Activated naive CD4-positive, alpha-beta T cell treated with anti-CD3 and anti-CD28 coated beads, Interleukin-2, amount 10 ng/mL, durations not matched to agents 7 days and 5 days (primary cell): Measurements from ENCODE around the gene NT5DC4.

Experiments used
- CTCF ChIA-PET: fragments of 350-600 bp; sonication (Branson Sonifier 250); formaldehyde crosslinking; loops from one replicate; lab custom pipeline; 2021; ENCODE audit warnings: antibody characterized with exemption; lab: Charles Lee
- DNase-seq: peaks from one replicate; pipeline ENCODE4 v3.0.0-alpha.2; 2020
- H3K27ac Mint-ChIP-seq: one replicate; pipeline ENCODE4 v1.8.0; 2021; ENCODE audit warnings: mild to moderate bottlenecking, moderate library complexity, mixed read lengths
- H3K27me3 Mint-ChIP-seq: one replicate; pipeline ENCODE4 v1.8.0; 2021; ENCODE audit warnings: mild to moderate bottlenecking, mixed read lengths
- H3K36me3 Mint-ChIP-seq: one replicate; pipeline ENCODE4 v1.8.0; 2021; ENCODE audit warnings: mixed read lengths
- H3K4me1 Mint-ChIP-seq: one replicate; pipeline ENCODE4 v1.8.0; 2021; ENCODE audit warnings: mixed read lengths
- H3K4me3 Mint-ChIP-seq: one replicate; pipeline ENCODE4 v1.8.0; 2021; ENCODE audit warnings: mild to moderate bottlenecking, moderate library complexity, mixed read lengths
- H3K9me3 Mint-ChIP-seq: one replicate; pipeline ENCODE4 v1.8.0; 2021; ENCODE audit warnings: mixed read lengths

NT5DC4 gene

GRCh38 chr2:112757265-112757664 lies 36.4 kb downstream of the NT5DC4 start:
- H3K4me1 Mint-ChIP-seq = peaks cover 40% of the 10 kb centered on the region
- H3K36me3 Mint-ChIP-seq = peaks cover 76% of the 10 kb centered on the region
- CTCF ChIA-PET = interaction anchor here (0.7 kb wide), 1 partner anchor 8 kb away, joined by 3 read pairs; no protein-coding TSS in a partner anchor
- no peaks in the 10 kb centered on the region for H3K9me3 Mint-ChIP-seq
- DNase-seq = no peak
- H3K4me3 Mint-ChIP-seq = no peak overlapping the region
- no peak overlapping the region for H3K27ac Mint-ChIP-seq
- no peaks in the 10 kb centered on the region for H3K27me3 Mint-ChIP-seq

DNA sequence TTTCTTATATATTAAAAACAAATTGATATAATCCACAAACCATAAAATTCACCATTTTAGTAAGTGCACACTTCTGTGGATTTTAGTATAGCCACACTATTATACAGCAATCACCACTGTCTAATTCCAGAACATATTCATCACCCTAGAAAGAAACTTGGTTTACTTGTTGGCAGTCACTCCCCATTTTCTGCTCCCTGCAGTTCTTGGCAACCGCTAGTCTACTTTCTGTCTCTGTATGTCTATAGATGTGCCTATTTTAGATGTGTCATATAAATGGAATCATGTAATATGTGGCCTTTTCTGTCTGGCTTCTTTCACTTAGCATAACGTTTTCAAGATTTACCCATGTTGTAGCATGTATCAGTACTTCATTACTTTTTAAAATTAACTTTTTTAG lies 37.9 kb downstream of the NT5DC4 start:
- Mint-ChIP-seq H3K4me3 (no peak overlapping the region), H3K9me3 (no peaks in the 10 kb centered on the region), H3K4me1 (peaks cover 45% of the 10 kb centered on the region), H3K36me3 (peaks cover 73% of the 10 kb centered on the region), H3K27me3 (no peaks in the 10 kb centered on the region), H3K27ac (no peak overlapping the region)
- DNase-seq = no peak
- CTCF ChIA-PET = no interaction called here

DNA sequence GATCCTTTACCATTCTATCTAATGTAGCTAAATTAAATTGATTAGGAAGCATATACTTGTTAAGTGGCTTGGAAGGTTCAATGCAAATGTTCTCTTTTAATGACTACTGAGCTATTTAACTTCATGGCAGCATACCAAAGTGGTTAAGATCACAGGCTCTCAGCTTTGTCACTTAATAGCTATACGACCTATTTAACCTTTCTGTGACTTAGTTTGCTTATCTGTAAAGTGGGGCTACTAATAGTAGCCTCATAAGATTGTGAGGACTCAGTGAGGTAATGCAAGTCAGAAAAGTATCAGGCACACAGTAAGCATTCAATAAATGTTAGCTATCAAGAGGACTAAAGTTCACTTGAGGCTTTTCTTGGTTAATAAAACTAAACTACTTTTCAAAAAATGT lies 39.3 kb downstream of the NT5DC4 start:
- no peak for DNase-seq
- Mint-ChIP-seq H3K4me1 (peaks cover 42% of the 10 kb centered on the region), H3K4me3 (no peak overlapping the region), H3K27me3 (no peaks in the 10 kb centered on the region), H3K27ac (no peak overlapping the region), H3K36me3 (peaks cover 63% of the 10 kb centered on the region), H3K9me3 (no peaks in the 10 kb centered on the region)
- CTCF ChIA-PET = interaction anchor here (1.2 to 3.7 kb wide), 3 partner anchors 11 to 182 kb away, joined by 5 to 18 read pairs (median 14); no protein-coding TSS in a partner anchor

- no peak overlapping the region for H3K27ac Mint-ChIP-seq
- H3K9me3 Mint-ChIP-seq = peaks cover under 1% of the 10 kb centered on the region
- peaks cover 50% of the 10 kb centered on the region for H3K4me1 Mint-ChIP-seq
- peak overlapping the region; percentile 98 for H3K4me3 Mint-ChIP-seq
- H3K27me3 Mint-ChIP-seq = no peaks in the 10 kb centered on the region
- no peak for DNase-seq
- CTCF ChIA-PET = interaction anchor here (0.8 to 3.7 kb wide), 5 partner anchors 8 to 182 kb away, joined by 3 to 18 read pairs (median 9); no protein-coding TSS in a partner anchor
- peaks cover 47% of the 10 kb centered on the region for H3K36me3 Mint-ChIP-seq
These were observed 41.5 kb downstream of the NT5DC4 start for GRCh38 chr2:112762276-112762675.

DNA sequence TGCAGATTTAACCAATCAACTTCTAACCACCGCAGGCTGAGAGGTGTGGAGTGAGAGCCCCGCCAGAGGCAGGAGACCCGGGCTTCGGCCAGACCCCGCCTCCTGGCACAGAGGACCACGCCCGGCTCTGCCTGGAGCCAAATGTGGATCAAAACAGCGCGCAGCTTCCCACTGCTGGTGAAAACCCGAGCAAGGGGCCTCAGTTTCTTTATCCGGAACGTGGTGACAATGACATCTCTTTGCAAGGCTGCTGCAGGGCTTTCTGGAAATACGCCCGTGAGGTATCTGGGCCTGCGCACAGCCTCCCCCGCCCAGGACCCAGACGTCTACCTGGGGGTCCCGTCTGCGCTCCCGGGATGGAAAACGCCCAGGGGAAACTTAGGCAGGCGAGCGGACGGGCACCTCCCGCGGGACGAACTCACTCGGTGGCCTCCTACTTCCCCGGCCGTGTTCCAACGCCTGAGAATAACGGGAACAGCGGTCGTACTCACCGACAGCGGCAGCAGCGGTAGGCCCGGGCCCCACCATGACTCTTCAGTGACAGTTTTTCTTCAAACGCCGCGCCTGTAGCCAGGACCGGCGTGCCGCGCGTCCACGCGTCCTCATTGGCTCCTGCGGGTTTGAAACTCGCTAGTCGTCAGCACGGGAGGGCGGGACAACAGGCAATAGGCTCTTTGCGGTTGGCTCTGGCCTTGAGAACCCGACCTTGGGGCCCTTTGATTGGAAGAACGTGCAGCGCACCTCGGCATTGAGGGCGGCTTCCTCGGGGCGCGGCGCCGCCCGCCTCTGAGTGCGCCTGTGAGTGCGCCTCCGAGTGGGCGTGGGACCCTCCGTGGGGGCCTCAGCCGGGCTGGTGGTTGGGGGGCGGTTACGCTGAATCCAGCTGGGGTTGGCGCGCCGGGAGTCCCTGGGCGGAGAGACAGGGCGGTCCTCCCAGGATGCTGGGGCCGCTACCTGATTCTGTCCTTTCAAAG lies 43.5 kb downstream of the NT5DC4 start, which contains the start of gene CKAP2L:
TSS of gene CKAP2L (minus strand) at position 539 of the 974 bp plus-strand sequence. CDS start at position 528, 11 bp downstream.
- Mint-ChIP-seq H3K4me3 (peak within 1 kb of the TSS; percentile 98), H3K27ac (peak within 1 kb of the TSS; percentile 94), H3K27me3 (no peaks in the 10 kb centered on the region), H3K4me1 (peaks cover 62% of the 10 kb centered on the region), H3K36me3 (peaks cover 42% of the 10 kb centered on the region), H3K9me3 (peaks cover 11% of the 10 kb centered on the region)
- CTCF ChIA-PET = interaction anchor here (1.1 to 2.3 kb wide), 3 partner anchors 14 to 118 kb away, joined by 3 to 6 read pairs (median 3); no protein-coding TSS in a partner anchor
- peak; percentile 99 for DNase-seq

GRCh38 chr2:112765251-112765650 lies 44.4 kb downstream of the NT5DC4 start:
- peak overlapping the region; percentile 98 for H3K4me3 Mint-ChIP-seq
- CTCF ChIA-PET = interaction anchor here (1.8 kb wide), 1 partner anchor 120 kb away, joined by 4 read pairs; no protein-coding TSS in a partner anchor
- peak overlapping the region; percentile 94 for H3K27ac Mint-ChIP-seq
- DNase-seq = no peak
- peaks cover 40% of the 10 kb centered on the region for H3K36me3 Mint-ChIP-seq
- H3K27me3 Mint-ChIP-seq = no peaks in the 10 kb centered on the region
- H3K4me1 Mint-ChIP-seq = peaks cover 62% of the 10 kb centered on the region
- H3K9me3 Mint-ChIP-seq = peaks cover 11% of the 10 kb centered on the region

DNA sequence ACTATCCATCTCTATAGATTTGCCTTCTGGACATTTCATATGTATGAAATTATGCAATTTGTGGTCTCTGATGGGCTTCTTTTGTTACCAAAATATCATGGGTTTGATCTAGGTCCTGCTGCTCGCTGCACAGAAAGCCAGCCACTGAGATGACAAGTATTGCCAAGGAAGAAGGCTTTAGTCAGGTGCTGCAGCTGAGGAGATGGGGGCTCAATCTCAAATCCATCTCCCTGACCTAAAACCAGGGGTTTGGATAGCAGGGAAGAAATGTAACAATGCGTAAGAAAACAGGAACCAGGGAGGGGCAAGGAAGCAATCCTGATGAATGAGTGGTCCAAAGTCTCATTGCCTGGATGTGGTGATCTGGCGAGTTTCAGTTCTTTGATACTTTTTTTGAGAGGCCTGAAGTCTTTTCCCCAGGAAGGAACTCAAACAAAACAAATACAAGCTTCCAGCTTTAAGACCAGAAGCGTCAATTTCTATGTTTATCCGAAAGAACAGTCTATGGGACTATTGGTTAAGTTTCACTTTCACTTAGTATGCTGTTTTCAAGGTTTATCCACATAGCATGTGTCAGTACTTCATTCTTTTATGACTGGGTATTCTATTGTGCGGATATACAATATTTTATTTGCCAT lies 47.0 kb downstream of the NT5DC4 start:
- Mint-ChIP-seq H3K27ac (peak overlapping the region; percentile 88), H3K4me3 (peak overlapping the region; percentile 38), H3K27me3 (peaks cover 4% of the 10 kb centered on the region), H3K4me1 (peaks cover 49% of the 10 kb centered on the region), H3K9me3 (peaks cover 11% of the 10 kb centered on the region), H3K36me3 (peaks cover 26% of the 10 kb centered on the region)
- DNase-seq = no peak
- CTCF ChIA-PET = interaction anchor here (1.7 kb wide), 1 partner anchor 18 kb away, joined by 4 read pairs; no protein-coding TSS in a partner anchor

- peaks cover 42% of the 10 kb centered on the region for H3K4me1 Mint-ChIP-seq
- peaks cover 4% of the 10 kb centered on the region for H3K27me3 Mint-ChIP-seq
- CTCF ChIA-PET = interaction anchor here (0.7 to 1.7 kb wide), 2 partner anchors 19 to 117 kb away, joined by 3 to 4 read pairs; no protein-coding TSS in a partner anchor
- no peak overlapping the region for H3K4me3 Mint-ChIP-seq
- DNase-seq = no peak
- peak overlapping the region; percentile 62 for H3K27ac Mint-ChIP-seq
- H3K9me3 Mint-ChIP-seq = peaks cover 11% of the 10 kb centered on the region
- H3K36me3 Mint-ChIP-seq = peaks cover 22% of the 10 kb centered on the region
These were observed 47.6 kb downstream of the NT5DC4 start for GRCh38 chr2:112768432-112768831.

DNA sequence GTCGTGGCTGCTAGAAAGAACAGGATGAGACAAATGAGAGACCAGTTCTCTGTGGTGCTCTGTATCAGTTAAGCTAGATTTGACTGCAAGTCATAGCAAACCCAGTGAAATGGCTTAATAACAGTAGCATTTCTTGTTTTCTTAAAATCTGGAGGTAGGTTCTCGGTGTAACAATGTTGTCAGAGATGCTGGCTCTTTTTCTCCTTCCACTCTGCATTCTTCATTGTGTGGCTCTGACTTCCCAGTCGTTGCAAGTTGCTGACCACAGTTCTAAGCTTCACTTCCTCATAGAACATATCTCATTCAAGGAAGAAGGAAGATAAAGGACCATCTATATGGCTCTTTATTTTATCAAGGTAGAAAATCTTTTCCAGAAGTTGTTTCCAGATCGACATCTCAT lies 51.5 kb downstream of the NT5DC4 start:
- H3K27me3 Mint-ChIP-seq = peaks cover 4% of the 10 kb centered on the region
- no peak overlapping the region for H3K27ac Mint-ChIP-seq
- peaks cover 19% of the 10 kb centered on the region for H3K36me3 Mint-ChIP-seq
- H3K4me3 Mint-ChIP-seq = no peak overlapping the region
- no peak for DNase-seq
- H3K4me1 Mint-ChIP-seq = peaks cover 35% of the 10 kb centered on the region
- peaks cover 15% of the 10 kb centered on the region for H3K9me3 Mint-ChIP-seq
- CTCF ChIA-PET = no interaction called here

- Mint-ChIP-seq H3K36me3 (peaks cover 12% of the 10 kb centered on the region), H3K9me3 (peaks cover 8% of the 10 kb centered on the region)
These were observed 52.2 kb downstream of the NT5DC4 start for GRCh38 chr2:112772911-112773475.

GRCh38 chr2:112773556-112773955 lies 52.7 kb downstream of the NT5DC4 start:
- Mint-ChIP-seq H3K27me3 (peaks cover 4% of the 10 kb centered on the region), H3K27ac (no peak overlapping the region), H3K9me3 (peaks cover 5% of the 10 kb centered on the region), H3K4me3 (no peak overlapping the region), H3K36me3 (peaks cover 9% of the 10 kb centered on the region), H3K4me1 (peaks cover 30% of the 10 kb centered on the region)
- no peak for DNase-seq
- CTCF ChIA-PET = interaction anchor here (1.2 kb wide), 1 partner anchor 23 kb away, joined by 4 read pairs; no protein-coding TSS in a partner anchor

More at GRCh38 chr2:112772911-112773475, 52.2 kb downstream of the NT5DC4 start:
- no peak for DNase-seq
- Mint-ChIP-seq H3K4me3 (no peak overlapping the region), H3K27ac (no peak overlapping the region), H3K27me3 (peaks cover 4% of the 10 kb centered on the region), H3K4me1 (peaks cover 36% of the 10 kb centered on the region)
- CTCF ChIA-PET = interaction anchor here (1.2 kb wide), 1 partner anchor 22 kb away, joined by 4 read pairs; no protein-coding TSS in a partner anchor

GRCh38 chr2:112774536-112775285 lies 53.9 kb downstream of the NT5DC4 start:
- H3K4me1 Mint-ChIP-seq = peaks cover 25% of the 10 kb centered on the region
- DNase-seq = no peak
- H3K36me3 Mint-ChIP-seq = peaks cover 11% of the 10 kb centered on the region
- CTCF ChIA-PET = no interaction called here
- H3K27me3 Mint-ChIP-seq = peaks cover 4% of the 10 kb centered on the region
- H3K9me3 Mint-ChIP-seq = peaks cover 5% of the 10 kb centered on the region
- no peak overlapping the region for H3K27ac Mint-ChIP-seq
- H3K4me3 Mint-ChIP-seq = no peak overlapping the region

- Mint-ChIP-seq H3K4me3 (no peak overlapping the region), H3K9me3 (peaks cover 5% of the 10 kb centered on the region), H3K27ac (no peak overlapping the region), H3K36me3 (peaks cover 10% of the 10 kb centered on the region), H3K4me1 (peaks cover 25% of the 10 kb centered on the region), H3K27me3 (peaks cover 4% of the 10 kb centered on the region)
- no peak for DNase-seq
- CTCF ChIA-PET = interaction anchor here (1.3 kb wide), 1 partner anchor 109 kb away, joined by 4 read pairs; no protein-coding TSS in a partner anchor
These were observed 55.3 kb downstream of the NT5DC4 start for GRCh38 chr2:112776113-112776512.
